Smooth muscle cell of the brain vasculature (primary cell): Measurements from ENCODE around the gene COL12A1.

Experiments
- DNase-seq: peaks from one replicate; pipeline ENCODE4 v3.0.0-alpha.2; 2012; ENCODE audit warnings: low read depth, low spot score

COL12A1 gene

GRCh38 chr6:75205776-75206575, at the start of gene COL12A1:
COL12A1 (minus strand) TSS chr6:75206053; CDS start chr6:75202792, 3,261 bp downstream.
- DNase-seq = peak; percentile 86

- no peak for DNase-seq
Measured at GRCh38 chr6:75250552-75250951, 44.7 kb upstream of the COL12A1 start.

GRCh38 chr6:75249837-75250236, 44.0 kb upstream of the COL12A1 start:
- no peak for DNase-seq

- DNase-seq = no peak
Measured at GRCh38 chr6:75246386-75246785, 40.5 kb upstream of the COL12A1 start.

GRCh38 chr6:75244063-75244584, 38.3 kb upstream of the COL12A1 start:
- DNase-seq = no peak

- DNase-seq = peak; percentile 89
Measured at GRCh38 chr6:75243333-75244062, 37.6 kb upstream of the COL12A1 start, which contains the start of gene COX7A2. COX7A2 (minus strand) TSS chr6:75243801; CDS start chr6:75243734, 67 bp downstream.

- no peak for DNase-seq
Measured at GRCh38 chr6:75236630-75237029, 30.8 kb upstream of the COL12A1 start.

GRCh38 chr6:75235271-75235670, 29.4 kb upstream of the COL12A1 start:
- no peak for DNase-seq

- no peak for DNase-seq
Measured at GRCh38 chr6:75234126-75234865, 28.4 kb upstream of the COL12A1 start.

GRCh38 chr6:75233092-75233615, 27.3 kb upstream of the COL12A1 start:
- no peak for DNase-seq

GRCh38 chr6:75230484-75231325, 24.9 kb upstream of the COL12A1 start:
- no peak for DNase-seq

GRCh38 chr6:75224303-75224926, 18.6 kb upstream of the COL12A1 start:
- DNase-seq = no peak

- no peak for DNase-seq
Measured at GRCh38 chr6:75223428-75223827, 17.6 kb upstream of the COL12A1 start.

GRCh38 chr6:75222261-75222660, 16.4 kb upstream of the COL12A1 start:
- no peak for DNase-seq

- DNase-seq = no peak
Measured at GRCh38 chr6:75221116-75221515, 15.3 kb upstream of the COL12A1 start.

- no peak for DNase-seq
Measured at GRCh38 chr6:75220357-75220756, 14.5 kb upstream of the COL12A1 start.

- no peak for DNase-seq
Measured at GRCh38 chr6:75219263-75219662, 13.4 kb upstream of the COL12A1 start.

- DNase-seq = no peak
Measured at GRCh38 chr6:75217193-75217592, 11.3 kb upstream of the COL12A1 start.

GRCh38 chr6:75215291-75215690, 9.4 kb upstream of the COL12A1 start:
- DNase-seq = no peak

- DNase-seq = no peak
Measured at GRCh38 chr6:75213732-75214131, 7.9 kb upstream of the COL12A1 start.
